Effector CD8-positive, alpha-beta T cell (primary cell): ENCODE results near the gene PLD4.

Experiments
- DNase-seq: peaks from one replicate; lab custom pipeline; 2025; lab: John Stamatoyannopoulos, UW

Gene PLD4

GRCh38 chr14:104956290-104956890, 31.7 kb downstream of the PLD4 start:
- no peak for DNase-seq

GRCh38 chr14:104957146-104958113, 32.8 kb downstream of the PLD4 start:
- no peak for DNase-seq

GRCh38 chr14:104964546-104964945, 39.9 kb downstream of the PLD4 start:
- DNase-seq = no peak

GRCh38 chr14:104965561-104966231, 41.0 kb downstream of the PLD4 start:
- DNase-seq = no peak

- DNase-seq = no peak
Observed at GRCh38 chr14:104966261-104966865, 41.7 kb downstream of the PLD4 start.

- no peak for DNase-seq
Observed at GRCh38 chr14:104966981-104967385, 42.3 kb downstream of the PLD4 start.

- DNase-seq = no peak
Observed at GRCh38 chr14:104967386-104968152, 42.9 kb downstream of the PLD4 start.

GRCh38 chr14:104968153-104968527, 43.5 kb downstream of the PLD4 start:
- no peak for DNase-seq

- DNase-seq = no peak
Observed at GRCh38 chr14:104968541-104969401, 44.1 kb downstream of the PLD4 start.

GRCh38 chr14:104969741-104970230, 45.1 kb downstream of the PLD4 start:
- no peak for DNase-seq

- no peak for DNase-seq
Observed at GRCh38 chr14:104970231-104971068, 45.8 kb downstream of the PLD4 start.

GRCh38 chr14:104971447-104972240, 47.0 kb downstream of the PLD4 start:
- no peak for DNase-seq

GRCh38 chr14:104972301-104973134, 47.8 kb downstream of the PLD4 start:
- DNase-seq = no peak

GRCh38 chr14:104973135-104973384, 48.4 kb downstream of the PLD4 start:
- no peak for DNase-seq

GRCh38 chr14:104973385-104974145, 48.9 kb downstream of the PLD4 start:
- no peak for DNase-seq

GRCh38 chr14:104974146-104974541, 49.5 kb downstream of the PLD4 start:
- DNase-seq = no peak
